ENCODE data around the gene AFF3.
"Not testable (repeated sequence)": the region's sequence is repeated elsewhere in the genome, so short reads cannot be mapped to it uniquely, and the experiment has no call there.

Gene AFF3

GRCh38 chr2:99787769-99788382, 354.5 kb downstream of the AFF3 start:
- no peak for DNase-seq (ENCODE audit: low spot score)

DNA sequence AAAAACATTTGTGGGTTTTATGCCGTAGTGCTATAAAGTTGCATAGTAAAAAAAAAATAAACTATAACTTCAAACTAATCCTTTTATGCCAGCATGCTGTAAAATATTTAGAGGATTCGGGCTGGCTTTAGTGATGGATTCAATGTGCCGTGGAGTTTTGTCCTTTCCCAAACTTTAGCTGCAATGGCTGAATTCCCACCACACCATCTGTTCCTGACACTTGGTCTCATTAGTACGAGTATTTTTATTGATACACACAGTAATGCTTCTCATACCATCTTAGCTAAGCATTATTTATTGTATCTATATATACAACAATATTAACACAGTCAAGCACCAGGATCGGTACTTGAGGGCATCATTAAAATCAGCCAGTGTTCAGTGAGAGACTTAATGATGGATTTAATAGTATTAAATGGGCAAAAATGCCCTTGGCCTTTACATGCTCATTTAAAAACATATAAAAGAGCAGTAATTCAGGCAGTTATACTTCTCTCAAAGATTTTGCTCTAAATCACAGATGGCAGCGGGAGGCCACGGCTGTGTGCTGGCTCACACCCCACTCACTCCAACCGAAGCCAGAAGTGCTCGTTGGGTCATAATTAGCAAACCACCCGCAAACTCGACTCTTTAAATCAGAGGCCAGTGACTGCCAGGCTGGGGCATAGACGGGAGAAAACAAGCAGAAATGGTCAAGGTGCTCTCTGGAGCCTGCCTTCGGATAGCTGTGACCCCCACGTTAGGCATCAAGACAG, 355.6 kb downstream of the AFF3 start:
- DNase-seq (ENCODE audit: low spot score): no peak

GRCh38 chr2:99784946-99785345, 357.4 kb downstream of the AFF3 start:
- no peak for DNase-seq (ENCODE audit: low spot score)

DNA sequence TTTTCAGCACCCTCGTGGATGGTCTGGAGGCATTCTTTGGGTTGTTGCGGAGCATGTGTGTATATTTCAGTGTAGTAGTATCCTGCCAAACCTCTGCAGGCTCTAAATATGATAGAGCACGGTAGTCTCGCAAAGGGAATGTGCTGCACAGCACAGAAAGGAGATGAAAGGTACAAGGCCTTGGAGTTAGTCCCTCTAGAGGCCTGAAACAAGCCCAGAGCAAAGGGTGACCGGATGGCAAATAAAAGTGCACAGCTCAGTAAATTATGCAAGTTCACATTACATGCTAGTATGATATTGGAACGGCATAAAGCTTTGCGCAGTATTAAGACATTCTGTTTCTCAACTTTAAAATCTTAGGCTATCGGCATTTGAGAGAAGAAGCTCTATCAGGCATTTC, 358.1 kb downstream of the AFF3 start:
- DNase-seq (ENCODE audit: low spot score): no peak

DNA sequence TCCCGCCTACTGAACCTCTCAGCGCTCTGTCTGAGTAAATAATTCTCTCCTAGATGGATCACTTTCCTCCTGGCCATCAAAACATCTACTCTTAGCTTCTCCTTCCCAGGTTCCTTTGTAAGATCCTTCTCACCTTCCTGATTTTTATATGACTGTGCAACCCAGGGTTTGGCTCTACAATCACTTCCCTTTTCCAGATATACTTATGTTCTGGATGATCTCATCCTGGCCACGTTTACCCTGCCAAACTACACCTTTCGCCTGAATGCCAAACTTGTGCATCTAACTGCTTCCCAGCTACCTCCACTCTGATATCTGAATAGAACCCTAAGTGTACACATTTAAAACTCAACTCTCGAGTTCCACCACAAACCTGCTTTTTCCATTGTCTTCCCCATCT, 362.1 kb downstream of the AFF3 start:
- no peak for DNase-seq (ENCODE audit: low spot score)

- DNase-seq (ENCODE audit: low spot score): no peak
Measured at GRCh38 chr2:99779276-99779675, 363.1 kb downstream of the AFF3 start.

- no peak for DNase-seq (ENCODE audit: low spot score)
Measured at GRCh38 chr2:99777656-99778290, 364.6 kb downstream of the AFF3 start.

- DNase-seq (ENCODE audit: low spot score): no peak
Measured at GRCh38 chr2:99776906-99777646, 365.3 kb downstream of the AFF3 start.

DNA sequence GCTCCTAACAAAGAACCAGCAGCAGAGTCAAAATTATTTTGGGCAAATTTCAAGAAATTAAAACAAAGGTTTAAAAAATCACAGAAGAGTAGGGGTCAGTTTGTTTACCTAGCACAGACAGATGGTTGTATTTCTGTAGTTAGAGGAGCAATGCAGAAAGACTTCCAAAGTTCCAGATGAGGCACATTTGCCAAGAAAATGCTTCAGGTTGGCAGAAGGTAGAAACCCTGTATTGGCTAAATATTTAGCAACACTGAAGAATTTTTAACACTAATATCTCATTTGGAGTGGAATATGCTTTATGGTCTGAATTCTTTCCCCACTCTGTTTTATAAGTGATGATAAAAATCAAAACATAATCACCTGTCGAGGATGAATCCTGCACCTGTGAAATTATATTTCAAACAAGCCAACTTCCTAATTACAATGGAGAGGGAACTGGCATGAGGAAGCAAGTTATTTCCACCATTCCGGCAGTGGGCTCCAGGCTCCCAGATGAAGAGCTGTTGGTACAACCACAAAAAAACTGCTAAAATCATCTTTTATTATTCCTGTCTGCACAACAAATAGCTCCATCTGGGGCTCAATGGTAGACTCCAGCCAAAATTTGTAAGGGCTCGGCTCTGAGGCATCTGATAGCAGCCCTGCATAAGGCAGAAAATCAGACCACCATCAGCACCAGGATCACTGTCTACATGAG, 366.0 kb downstream of the AFF3 start:
- DNase-seq (ENCODE audit: low spot score): no peak

GRCh38 chr2:99775585-99775984, 366.8 kb downstream of the AFF3 start:
- peak; percentile 17 for DNase-seq (ENCODE audit: low spot score)

- DNase-seq (ENCODE audit: low spot score): not testable (repeated sequence)
Measured at GRCh38 chr2:99773642-99774041, 368.7 kb downstream of the AFF3 start.

- no peak for DNase-seq (ENCODE audit: low spot score)
Measured at GRCh38 chr2:99772591-99773331, 369.6 kb downstream of the AFF3 start.

GRCh38 chr2:99771681-99772333, 370.6 kb downstream of the AFF3 start:
- no peak for DNase-seq (ENCODE audit: low spot score)

DNA sequence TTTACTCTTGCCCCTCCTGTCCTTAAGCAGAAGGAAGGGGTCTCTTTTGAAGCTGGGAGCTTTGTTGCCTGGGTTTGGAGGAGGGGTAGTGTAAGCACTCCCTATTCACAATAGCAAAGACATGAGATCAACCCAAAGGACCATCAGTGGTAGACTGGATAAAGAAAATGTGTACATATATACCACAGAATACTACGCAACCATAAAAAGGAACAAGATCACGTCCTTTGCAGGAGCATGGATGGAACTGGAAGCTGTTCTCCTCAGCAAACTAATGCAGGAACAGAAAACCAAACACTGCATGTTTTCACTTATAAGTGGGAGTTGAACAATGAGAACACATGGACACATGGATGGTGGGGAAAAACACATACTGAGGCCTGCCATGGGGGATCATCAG, 371.5 kb downstream of the AFF3 start:
- DNase-seq (ENCODE audit: low spot score): no peak

- DNase-seq (ENCODE audit: low spot score): no peak
Measured at GRCh38 chr2:99765731-99766318, 376.6 kb downstream of the AFF3 start.

DNA sequence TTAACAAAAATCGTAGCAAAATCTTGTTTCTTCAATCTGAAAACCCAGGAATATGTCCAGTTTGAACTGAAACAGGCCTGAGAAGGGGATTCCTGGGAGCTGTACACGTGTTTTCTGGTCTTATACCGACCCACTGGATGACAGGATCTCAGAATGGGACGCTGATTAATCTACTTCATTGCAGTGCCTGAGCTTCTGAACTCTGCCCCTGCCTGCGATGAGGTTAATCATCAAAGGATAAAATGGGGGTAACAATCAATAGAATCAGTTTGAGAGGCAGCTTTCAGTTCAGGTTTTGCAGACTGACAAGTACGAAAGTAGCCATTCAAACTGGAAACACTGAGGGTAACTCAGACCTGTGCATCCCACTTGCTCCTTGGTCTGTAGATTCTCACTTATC, 378.6 kb downstream of the AFF3 start:
- DNase-seq (ENCODE audit: low spot score): no peak

GRCh38 chr2:99762714-99763113, 379.7 kb downstream of the AFF3 start:
- no peak for DNase-seq (ENCODE audit: low spot score)

DNA sequence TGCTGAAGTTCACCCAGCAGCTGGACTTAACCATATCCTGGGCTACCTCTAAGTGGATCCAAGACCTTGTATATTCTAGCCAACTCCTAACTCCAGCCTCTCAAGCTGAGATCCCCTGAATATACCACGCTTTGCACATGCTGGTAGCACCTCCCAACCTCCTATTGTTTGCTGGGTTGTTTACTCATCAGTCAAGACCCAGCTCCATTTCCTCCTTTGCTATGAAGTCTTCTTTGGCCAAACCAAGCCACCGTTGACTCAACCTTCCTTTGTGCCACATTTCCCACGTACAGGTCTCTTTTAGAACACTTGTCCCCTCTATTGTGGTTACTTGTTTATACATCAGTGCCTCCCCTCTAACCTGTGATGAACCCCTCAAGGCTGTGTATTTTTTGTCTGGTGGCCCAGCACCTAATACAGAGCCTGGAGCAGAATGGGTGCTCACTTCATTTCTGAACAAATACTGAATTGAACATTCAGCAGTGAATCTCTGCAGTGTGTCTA, 384.7 kb downstream of the AFF3 start:
- no peak for DNase-seq (ENCODE audit: low spot score)

DNA sequence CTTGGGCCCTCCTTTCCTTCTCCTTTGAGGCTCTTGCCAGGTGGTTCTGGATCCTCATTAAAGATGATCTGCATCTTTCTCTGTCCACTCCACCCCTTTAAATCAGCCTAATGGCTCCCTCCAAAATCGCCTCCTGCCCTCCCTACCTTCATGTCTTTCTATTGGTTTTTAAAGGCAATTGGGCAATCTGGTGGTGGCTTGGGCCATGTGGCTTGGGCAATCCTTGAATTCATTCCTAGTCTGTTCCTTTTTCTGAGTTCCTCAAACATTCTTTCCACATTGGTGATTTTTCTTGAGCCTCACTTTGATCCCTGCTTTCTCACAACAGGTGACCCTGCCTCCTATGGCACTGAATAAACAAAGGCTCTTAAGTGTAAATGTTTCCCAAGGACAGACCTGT, 386.3 kb downstream of the AFF3 start:
- DNase-seq (ENCODE audit: low spot score): no peak

DNA sequence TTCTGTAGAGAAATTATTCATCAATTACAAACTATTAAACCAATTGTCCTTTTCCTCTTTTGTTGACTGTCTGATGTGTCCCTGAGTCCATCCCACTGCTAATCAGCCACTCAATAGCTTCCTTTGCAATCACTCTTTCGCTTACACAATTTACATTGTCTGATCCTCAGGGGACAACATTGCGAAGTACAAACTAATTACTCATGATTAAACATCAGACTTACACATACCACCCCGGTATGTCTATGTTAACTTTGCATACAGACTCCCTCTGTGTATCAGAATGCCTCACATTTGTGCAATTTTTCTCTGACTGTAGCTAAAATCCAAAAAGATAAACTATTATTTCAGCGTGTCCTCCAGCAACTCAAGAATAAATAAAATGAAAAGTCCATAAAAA, 388.2 kb downstream of the AFF3 start:
- DNase-seq (ENCODE audit: low spot score): no peak

All from AG08396 (cell line).